Measurements from ENCODE around the gene CTSW. TPM values are rescaled to one million over a fixed set of nuclear protein-coding genes. Genes with fewer than 3 reads are reported as not detected.
"Not testable (repeated sequence)": the region's sequence is repeated elsewhere in the genome, so short reads cannot be mapped to it uniquely, and the experiment has no call there.

The CTSW gene
- total RNA-seq, 4 donors from 2014 or later = 1.1 to 1.8 TPM; not detected in 2

DNA sequence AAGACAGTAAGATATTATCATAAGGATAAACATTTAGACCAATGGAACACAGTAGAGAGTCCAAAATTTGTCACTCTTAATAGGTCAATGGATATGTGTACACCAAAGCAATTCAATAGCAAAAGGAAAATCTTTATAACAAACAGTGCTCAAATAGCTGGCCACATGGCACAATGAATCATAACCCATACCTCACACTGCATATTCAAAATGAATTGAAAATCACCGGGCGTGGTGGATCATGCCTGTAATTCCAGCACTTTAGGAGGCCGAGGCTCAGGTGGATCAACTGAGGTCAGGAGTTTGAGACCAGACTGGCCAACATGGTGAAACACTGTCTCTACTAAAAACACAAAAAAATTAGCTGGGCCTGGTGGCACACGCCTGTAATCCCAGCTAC lies 37.5 kb upstream of the CTSW start:
- peaks cover 0 to 26% (median 0%) of the 10 kb centered on the region in 4 donors for H3K4me1 ChIP-seq
- DNase-seq = peak; percentile 24
- in situ Hi-C loops (cut with MboI; ENCODE audit: low pct_ligation_motif_present in 1 of 4, low pct_unique_long_range_greater_than_20kb in 1 of 4, low sequenced_read_pairs in 3 of 4) = no loop called here
- no peak for TF ChIP-seq POLR2A (IDR thresholded peaks at IDR 0.05)
- TF ChIP-seq POLR2AphosphoS5 (IDR thresholded peaks at IDR 0.05) = no peak
- TF ChIP-seq CTCF (IDR thresholded peaks at IDR 0.05) = no peak
- TF ChIP-seq EP300 (IDR thresholded peaks at IDR 0.05; ENCODE audit: low read depth) = no peak
- H3K9me3 ChIP-seq = no peaks in the 10 kb centered on the region
- H3K27me3 ChIP-seq = no peaks in the 10 kb centered on the region
- intact Hi-C loops (cut with DNase I; ENCODE audit: low total_unique reads) = no loop called here
- no peak overlapping the region for H3K4me3 ChIP-seq
- H3K36me3 ChIP-seq = no peaks in the 10 kb centered on the region
- WGBS, 2 donors (ENCODE audit: low coverage in 1 of 2) = 81 to 88% methylated on average over 3 to 4 of the region's 4 CpGs
- peak overlapping the region in 1 of 4 donors; percentile 14 for H3K27ac ChIP-seq

GRCh38 chr11:65843811-65844210 lies 35.8 kb upstream of the CTSW start:
- WGBS, 2 donors (ENCODE audit: low coverage in 1 of 2) = 70 to 71% methylated on average over 3 of the region's 3 CpGs
- no peak for DNase-seq
- Histone ChIP-seq H3K9me3 (no peaks in the 10 kb centered on the region), H3K4me3 (no peak overlapping the region), H3K36me3 (no peaks in the 10 kb centered on the region), H3K27me3 (no peaks in the 10 kb centered on the region), H3K4me1 (peaks cover 0 to 26% (median 0%) of the 10 kb centered on the region in 4 donors), H3K27ac (peak overlapping the region; percentile 44 to 66 (median 52))
- intact Hi-C loops (cut with DNase I; ENCODE audit: low total_unique reads) = no loop called here
- TF ChIP-seq POLR2AphosphoS5 (IDR thresholded peaks at IDR 0.05) = no peak
- TF ChIP-seq EP300 (IDR thresholded peaks at IDR 0.05; ENCODE audit: low read depth) = no peak
- TF ChIP-seq CTCF (IDR thresholded peaks at IDR 0.05) = no peak
- TF ChIP-seq POLR2A (IDR thresholded peaks at IDR 0.05) = no peak
- in situ Hi-C loops (cut with MboI; ENCODE audit: low pct_ligation_motif_present in 1 of 4, low pct_unique_long_range_greater_than_20kb in 1 of 4, low sequenced_read_pairs in 3 of 4) = no loop called here

DNA sequence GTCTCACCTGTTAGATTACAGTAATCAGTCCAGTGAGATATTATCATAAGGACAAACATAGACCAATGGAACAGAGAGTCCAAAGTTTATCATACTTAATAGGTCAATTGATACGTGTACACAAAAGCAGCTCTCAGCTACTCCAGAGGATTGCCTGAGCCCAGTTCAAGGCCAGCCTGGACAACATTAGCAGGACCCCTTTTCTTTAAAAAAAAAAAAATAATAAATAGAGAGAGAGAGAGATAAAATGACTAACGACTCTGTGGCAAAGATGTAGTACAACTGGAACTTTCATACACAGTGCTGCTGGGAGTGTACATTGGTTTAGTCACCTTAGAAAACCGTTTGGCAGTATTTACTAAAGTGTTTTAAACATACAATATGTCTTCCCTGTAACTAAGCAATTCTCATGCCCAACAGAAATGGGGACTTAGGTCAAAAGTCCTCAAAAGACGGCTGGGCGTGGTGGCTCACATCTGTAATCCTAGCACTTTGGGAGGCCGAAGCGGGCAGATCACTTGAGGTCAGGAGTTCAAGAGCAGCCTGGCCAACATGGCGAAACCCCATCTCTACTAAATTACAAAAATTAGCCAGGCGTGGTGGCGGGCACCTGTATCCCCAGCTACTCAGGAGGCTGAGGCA lies 35.3 kb upstream of the CTSW start:
- intact Hi-C loops (cut with DNase I; ENCODE audit: low total_unique reads) (no loop called here), in situ Hi-C loops (cut with MboI; ENCODE audit: low pct_ligation_motif_present in 1 of 4, low pct_unique_long_range_greater_than_20kb in 1 of 4, low sequenced_read_pairs in 3 of 4) (no loop called here)
- peaks cover 0 to 26% (median 1%) of the 10 kb centered on the region in 4 donors for H3K4me1 ChIP-seq
- H3K27ac ChIP-seq = peak overlapping the region; percentile 44 to 66 (median 52)
- H3K4me3 ChIP-seq = no peak overlapping the region
- H3K27me3 ChIP-seq = no peaks in the 10 kb centered on the region
- H3K36me3 ChIP-seq = no peaks in the 10 kb centered on the region
- 60 to 69% methylated on average over 3 to 10 of the region's 10 CpGs for WGBS, 2 donors (ENCODE audit: low coverage in 1 of 2)
- peak; percentile 61 for DNase-seq
- no peaks in the 10 kb centered on the region for H3K9me3 ChIP-seq
- no peak for TF ChIP-seq EP300 (IDR thresholded peaks at IDR 0.05; ENCODE audit: low read depth)
- TF ChIP-seq POLR2AphosphoS5 (IDR thresholded peaks at IDR 0.05) = peak in 1 of 3 donors; percentile 19

GRCh38 chr11:65847746-65848145 lies 31.9 kb upstream of the CTSW start:
- DNase-seq = no peak
- in situ Hi-C loops (cut with MboI; ENCODE audit: low pct_ligation_motif_present in 1 of 4, low pct_unique_long_range_greater_than_20kb in 1 of 4, low sequenced_read_pairs in 3 of 4) = no loop called here
- intact Hi-C loops (cut with DNase I; ENCODE audit: low total_unique reads) = no loop called here
- Histone ChIP-seq H3K27ac (no peak overlapping the region), H3K27me3 (no peaks in the 10 kb centered on the region), H3K9me3 (no peaks in the 10 kb centered on the region), H3K4me3 (no peak overlapping the region), H3K4me1 (peaks cover 5 to 27% (median 12%) of the 10 kb centered on the region in 4 donors), H3K36me3 (peaks cover 0 to 12% (median 0%) of the 10 kb centered on the region in 4 donors)
- TF ChIP-seq POLR2AphosphoS5 (IDR thresholded peaks at IDR 0.05) = no peak
- TF ChIP-seq POLR2A (IDR thresholded peaks at IDR 0.05) = no peak
- TF ChIP-seq CTCF (IDR thresholded peaks at IDR 0.05) = no peak
- TF ChIP-seq EP300 (IDR thresholded peaks at IDR 0.05; ENCODE audit: low read depth) = no peak
- WGBS, 2 donors (ENCODE audit: low coverage in 1 of 2) = 82 to 89% methylated on average over 1 to 3 of the region's 3 CpGs

- DNase-seq; H3K9me3 ChIP-seq; H3K27ac ChIP-seq; in situ Hi-C loops (cut with MboI; ENCODE audit: low pct_ligation_motif_present in 1 of 4, low pct_unique_long_range_greater_than_20kb in 1 of 4, low sequenced_read_pairs in 3 of 4); intact Hi-C loops (cut with DNase I; ENCODE audit: low total_unique reads); H3K4me3 ChIP-seq; H3K27me3 ChIP-seq: not testable (repeated sequence)
- WGBS, 2 donors (ENCODE audit: low coverage in 1 of 2) = 40 to 76% methylated on average over 1 to 7 of the region's 7 CpGs
- peaks cover 0 to 12% (median 0%) of the 10 kb centered on the region in 4 donors for H3K36me3 ChIP-seq
- H3K4me1 ChIP-seq = peaks cover 15 to 31% (median 21%) of the 10 kb centered on the region in 4 donors
Observed at GRCh38 chr11:65848693-65849092, 30.9 kb upstream of the CTSW start.

All from transverse colon (tissue), 4 donors.